ENCODE measurements around the gene MCM7.

Gene MCM7

GRCh38 chr7:100093054-100093453 lies 8.1 kb downstream of the MCM7 start:
- no peak for DNase-seq

GRCh38 chr7:100091411-100092181 lies 9.6 kb downstream of the MCM7 start:
- no peak for DNase-seq

DNA sequence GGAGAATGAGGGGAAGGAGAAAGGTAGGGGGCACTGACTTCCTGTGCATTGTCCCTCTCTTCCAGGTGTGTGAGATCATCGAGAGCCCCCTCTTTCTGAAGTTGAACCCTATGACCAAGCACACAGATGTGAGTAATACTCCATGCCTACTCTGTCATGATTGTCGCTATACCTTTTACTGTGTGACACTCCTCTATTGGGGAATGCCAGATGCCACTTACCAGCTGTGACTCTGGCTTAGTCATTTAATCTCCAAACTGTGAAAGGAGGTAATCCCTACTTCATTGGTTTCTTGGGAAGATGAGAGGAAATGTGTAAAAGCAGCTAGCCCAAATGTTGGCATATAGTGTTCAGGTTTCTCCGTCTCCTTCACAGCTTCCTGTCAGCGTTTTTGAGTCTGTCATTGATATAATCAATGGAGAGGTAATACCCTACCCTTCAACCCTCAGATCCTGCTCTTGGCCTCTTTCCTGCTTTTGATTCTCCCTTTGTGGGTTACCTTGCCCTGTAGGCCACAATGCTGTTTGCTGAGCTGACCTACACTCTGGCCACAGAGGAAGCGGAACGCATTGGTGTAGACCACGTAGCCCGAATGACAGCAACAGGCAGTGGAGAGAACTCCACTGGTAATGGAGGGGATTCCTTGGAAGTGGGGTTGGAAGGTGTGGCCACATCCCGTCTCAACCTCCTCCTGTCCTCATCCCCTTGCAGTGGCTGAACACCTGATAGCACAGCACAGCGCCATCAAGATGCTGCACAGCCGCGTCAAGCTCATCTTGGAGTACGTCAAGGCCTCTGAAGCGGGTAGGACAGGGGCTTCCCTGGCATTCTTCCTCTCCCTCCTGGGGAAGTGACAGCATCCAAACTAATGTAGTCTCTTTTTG lies 10.4 kb downstream of the MCM7 start:
- DNase-seq, result no peak

DNA sequence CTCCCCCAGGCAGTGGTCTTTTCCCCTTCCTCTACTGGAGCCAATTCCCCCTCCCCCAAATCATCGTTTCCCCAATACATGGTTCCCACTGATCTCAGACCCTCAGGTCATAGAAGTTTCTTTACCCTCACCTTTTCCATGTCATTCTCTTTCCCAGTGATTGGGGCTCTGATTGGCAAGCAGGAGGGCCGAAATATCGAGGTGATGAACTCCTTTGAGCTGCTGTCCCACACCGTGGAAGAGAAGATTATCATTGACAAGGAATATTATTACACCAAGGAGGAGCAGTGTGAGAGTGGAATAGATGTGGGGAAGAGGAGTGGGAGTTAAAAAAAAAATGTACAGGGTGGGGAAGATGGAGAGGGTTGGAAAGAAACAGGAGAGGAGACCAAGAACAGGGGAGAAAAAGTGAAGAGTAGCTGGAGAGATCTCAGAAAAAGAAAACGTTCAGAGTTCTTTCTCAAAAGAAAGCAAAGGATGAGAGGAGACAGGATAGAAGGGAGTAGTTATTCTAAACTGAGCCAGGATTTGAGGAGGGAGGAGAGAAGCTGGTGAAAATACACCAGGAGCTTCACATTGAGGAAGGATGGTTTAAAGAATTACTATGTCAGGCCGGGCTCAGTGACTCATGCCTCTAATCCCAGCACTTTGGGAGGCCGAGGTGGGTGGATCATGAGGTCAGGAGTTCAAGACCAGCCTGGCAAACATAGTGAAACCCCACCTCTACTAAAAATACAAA lies 11.6 kb downstream of the MCM7 start:
- no peak for DNase-seq

DNA sequence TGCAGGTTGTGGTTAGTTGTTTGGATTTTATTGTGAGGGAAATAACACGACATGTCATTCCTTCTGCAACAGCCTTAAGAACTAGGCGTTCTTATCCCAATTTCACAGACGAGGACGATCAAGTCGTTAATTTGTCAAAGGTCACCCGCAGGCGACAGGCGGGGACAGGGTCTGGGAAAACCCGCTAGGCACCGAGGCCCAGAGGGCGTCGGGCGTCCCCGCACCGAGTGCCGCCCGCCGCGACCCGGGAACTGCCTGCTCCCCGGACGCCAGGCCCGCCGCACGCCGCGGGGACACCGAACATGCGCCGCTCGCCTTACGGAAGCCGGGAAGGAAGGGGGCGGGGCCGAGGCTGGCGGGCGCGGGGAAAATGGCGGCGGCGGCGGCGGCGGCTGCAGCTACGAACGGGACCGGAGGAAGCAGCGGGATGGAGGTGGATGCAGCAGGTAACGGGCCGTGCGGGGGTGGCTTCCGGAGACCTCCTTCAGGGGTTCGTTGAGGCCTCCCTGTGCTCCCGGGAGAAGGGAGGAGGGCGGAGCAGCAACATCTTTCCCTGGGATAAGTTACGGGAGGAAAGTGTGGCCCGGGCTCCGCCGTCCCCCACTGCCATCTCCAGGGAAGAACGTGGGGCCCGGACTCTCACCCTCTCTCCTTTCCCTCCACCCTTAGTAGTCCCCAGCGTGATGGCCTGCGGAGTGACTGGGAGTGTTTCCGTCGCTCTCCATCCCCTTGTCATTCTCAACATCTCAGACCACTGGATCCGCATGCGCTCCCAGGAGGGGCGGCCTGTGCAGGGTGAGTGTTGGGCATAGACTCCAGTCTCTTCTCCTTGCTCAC lies 12.4 kb downstream of the MCM7 start, which contains the start of gene COPS6:
TSS of gene COPS6 (plus strand) at position 349 of the 837 bp plus-strand sequence. CDS start at position 371, 22 bp downstream.
- DNase-seq, result peak; percentile 86

GRCh38 chr7:100088095-100088620 lies 13.0 kb downstream of the MCM7 start:
- no peak for DNase-seq

- no peak for DNase-seq
Observed at GRCh38 chr7:100087055-100087750, 14.0 kb downstream of the MCM7 start.

GRCh38 chr7:100085515-100085914 lies 15.7 kb downstream of the MCM7 start:
- no peak for DNase-seq

GRCh38 chr7:100082978-100083377 lies 18.2 kb downstream of the MCM7 start:
- DNase-seq, result no peak

GRCh38 chr7:100081535-100082102 lies 19.6 kb downstream of the MCM7 start, which contains the start of gene ZNF3:
ZNF3 (minus strand) TSS chr7:100081723; CDS start chr7:100077357, 4,366 bp downstream.
- DNase-seq, result peak; percentile 99

GRCh38 chr7:100080907-100081534 lies 20.2 kb downstream of the MCM7 start:
- no peak for DNase-seq

- DNase-seq, result no peak
Observed at GRCh38 chr7:100079024-100079560, 22.1 kb downstream of the MCM7 start.

- DNase-seq, result no peak
Observed at GRCh38 chr7:100077205-100077604, 24.0 kb downstream of the MCM7 start.

- DNase-seq, result no peak
Observed at GRCh38 chr7:100075418-100075817, 25.8 kb downstream of the MCM7 start.

DNA sequence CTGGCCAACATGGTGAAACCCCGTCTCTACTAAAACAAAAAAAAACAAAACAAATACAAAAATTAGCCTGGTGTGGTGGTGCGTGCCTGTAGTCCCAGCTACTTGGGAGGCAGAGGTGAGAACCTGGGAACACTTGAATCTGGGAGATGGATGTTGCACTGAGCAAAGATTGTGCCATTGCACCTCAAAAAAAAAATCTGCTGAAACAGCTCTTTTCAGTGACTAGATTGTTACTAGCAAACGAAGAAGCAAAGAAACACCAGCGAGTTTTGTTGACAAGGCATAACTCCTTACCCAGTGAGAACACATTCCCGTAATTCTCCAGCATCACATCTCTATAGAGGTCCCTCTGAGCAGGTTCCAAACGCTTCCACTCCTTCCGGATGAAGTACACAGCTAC lies 26.4 kb downstream of the MCM7 start:
- DNase-seq, result no peak

GRCh38 chr7:100072462-100072861 lies 28.7 kb downstream of the MCM7 start:
- DNase-seq, result no peak

GRCh38 chr7:100071018-100071723 lies 30.0 kb downstream of the MCM7 start:
- no peak for DNase-seq

DNA sequence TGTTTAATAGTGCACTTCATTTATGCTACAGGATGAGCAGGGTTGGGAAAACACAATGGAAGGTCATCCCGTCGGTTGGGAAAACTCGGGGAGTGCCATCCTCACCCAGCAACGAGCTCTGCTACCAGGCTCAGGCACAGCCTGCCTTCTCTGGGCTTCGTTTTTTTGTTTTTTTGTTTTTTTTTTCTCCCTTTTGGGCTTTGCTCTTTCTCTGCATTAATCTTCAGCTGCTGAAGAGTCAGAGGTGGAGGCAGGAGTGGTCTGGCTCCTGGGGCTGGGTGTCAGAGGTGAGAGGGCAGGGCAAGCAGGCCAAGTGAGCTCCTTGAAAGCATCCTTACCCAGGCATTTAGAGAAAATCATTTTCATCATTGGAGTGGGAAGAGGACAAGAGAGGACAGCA lies 31.2 kb downstream of the MCM7 start:
- no peak for DNase-seq

DNA sequence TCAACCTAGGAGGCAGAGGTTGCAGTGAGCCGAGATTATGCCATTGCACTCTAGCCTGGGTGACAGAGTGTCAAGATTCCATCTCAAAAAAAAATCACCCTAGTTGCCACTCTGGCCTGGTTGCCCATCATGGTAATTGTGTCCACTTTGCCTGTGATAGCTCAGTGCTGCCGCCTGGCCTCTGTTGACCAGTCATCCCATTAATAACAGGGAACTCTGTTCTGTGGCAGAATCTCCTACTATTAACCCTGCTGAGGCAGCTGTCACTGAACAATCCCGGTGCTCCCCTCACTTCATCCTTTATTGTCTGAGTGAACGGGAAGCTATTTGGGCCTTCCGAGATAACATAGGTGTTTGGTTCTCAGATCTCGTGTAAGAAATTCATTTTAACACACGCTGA lies 34.2 kb downstream of the MCM7 start:
- DNase-seq, result no peak

All from right hindlimb (tissue), 1 donor.